Measurements from ENCODE around the gene RPN2.
A peak's percentile ranks its signal among the peaks of the same experiment; 100 is the strongest.

Gene RPN2

GRCh38 chr20:37249304-37249703 lies 70.2 kb downstream of the RPN2 start:
- no peak overlapping the region for H3K27ac ChIP-seq

GRCh38 chr20:37251825-37252477 lies 72.8 kb downstream of the RPN2 start:
- peaks cover 2% of the 10 kb centered on the region for H3K9me3 ChIP-seq (ENCODE audit: severe bottlenecking)
- H3K36me3 ChIP-seq, result no peaks in the 10 kb centered on the region
- H3K27me3 ChIP-seq (ENCODE audit: insufficient read depth, low read depth, severe bottlenecking), result no peaks in the 10 kb centered on the region
- peak overlapping the region; percentile 19 for H3K4me3 ChIP-seq (ENCODE audit: low read depth, low read length)
- peak overlapping the region; percentile 89 for H3K27ac ChIP-seq
- peak; percentile 87 for DNase-seq
- TF ChIP-seq CTCF (IDR thresholded peaks at IDR 0.05; ENCODE audit: low read depth, low read length), result no peak

More at GRCh38 chr20:37249304-37249703, 70.2 kb downstream of the RPN2 start:
- no peaks in the 10 kb centered on the region for H3K9me3 ChIP-seq (ENCODE audit: severe bottlenecking)
- no peak for DNase-seq
- no peak for TF ChIP-seq CTCF (IDR thresholded peaks at IDR 0.05; ENCODE audit: low read depth, low read length)
- no peaks in the 10 kb centered on the region for H3K27me3 ChIP-seq (ENCODE audit: insufficient read depth, low read depth, severe bottlenecking)
- 0 out of 2 replicates have a peak, but pooled peaks cover 4% of the 10 kb centered on the region for H3K36me3 ChIP-seq
- no peak overlapping the region for H3K4me3 ChIP-seq (ENCODE audit: low read depth, low read length)

- peak overlapping the region; percentile 89 for H3K27ac ChIP-seq
- no peak for DNase-seq
- no peaks in the 10 kb centered on the region for H3K27me3 ChIP-seq (ENCODE audit: insufficient read depth, low read depth, severe bottlenecking)
- H3K36me3 ChIP-seq, result no peaks in the 10 kb centered on the region
- no peak for TF ChIP-seq CTCF (IDR thresholded peaks at IDR 0.05; ENCODE audit: low read depth, low read length)
- peaks cover 2% of the 10 kb centered on the region for H3K9me3 ChIP-seq (ENCODE audit: severe bottlenecking)
- no peak overlapping the region for H3K4me3 ChIP-seq (ENCODE audit: low read depth, low read length)
These were observed 74.0 kb downstream of the RPN2 start for GRCh38 chr20:37253087-37253486.

- H3K36me3 ChIP-seq, result no peaks in the 10 kb centered on the region
- no peaks in the 10 kb centered on the region for H3K27me3 ChIP-seq (ENCODE audit: insufficient read depth, low read depth, severe bottlenecking)
- peaks cover 2% of the 10 kb centered on the region for H3K9me3 ChIP-seq (ENCODE audit: severe bottlenecking)
- H3K4me3 ChIP-seq (ENCODE audit: low read depth, low read length), result no peak overlapping the region
- no peak for DNase-seq
- no peak for TF ChIP-seq CTCF (IDR thresholded peaks at IDR 0.05; ENCODE audit: low read depth, low read length)
- H3K27ac ChIP-seq, result no peak overlapping the region
These were observed 75.2 kb downstream of the RPN2 start for GRCh38 chr20:37254114-37254878.

- no peak overlapping the region for H3K4me3 ChIP-seq (ENCODE audit: low read depth, low read length)
- H3K9me3 ChIP-seq (ENCODE audit: severe bottlenecking), result peaks cover 2% of the 10 kb centered on the region
- no peak for TF ChIP-seq CTCF (IDR thresholded peaks at IDR 0.05; ENCODE audit: low read depth, low read length)
- no peaks in the 10 kb centered on the region for H3K36me3 ChIP-seq
- no peak for DNase-seq
- H3K27me3 ChIP-seq (ENCODE audit: insufficient read depth, low read depth, severe bottlenecking), result no peaks in the 10 kb centered on the region
- H3K27ac ChIP-seq, result no peak overlapping the region
These were observed 77.2 kb downstream of the RPN2 start for GRCh38 chr20:37256286-37256685.

Measured in WERI-Rb-1 (cell line).